ENCODE results near the gene COX11. TPM values are rescaled to one million over a fixed set of nuclear protein-coding genes. Genes with fewer than 3 reads are reported as not detected.

Gene COX11
- total and polyA plus RNA-seq, 10 donors: 20.4 to 47.0 (median 36.8) TPM

DNA sequence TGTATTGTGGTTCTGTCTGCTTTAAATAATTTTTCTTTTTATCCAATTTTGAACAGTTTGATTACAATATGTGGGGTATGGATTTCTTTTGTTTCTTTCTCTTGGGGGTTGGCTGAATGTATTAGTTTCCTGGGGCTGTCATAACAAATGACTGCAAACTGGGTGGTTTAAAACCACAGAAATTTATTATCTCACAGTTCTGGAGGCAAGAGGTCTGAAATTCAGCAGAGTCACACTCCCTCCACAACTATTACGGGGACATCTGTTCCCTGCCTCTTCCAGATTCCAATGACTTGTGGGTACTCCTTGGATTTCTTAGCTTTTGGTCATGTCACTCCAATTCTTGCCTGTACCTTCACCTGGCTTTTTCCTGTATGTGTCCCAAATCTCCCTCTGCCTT lies 23.7 kb downstream of the COX11 start:
- H3K4me1 ChIP-seq: no peaks in the 10 kb centered on the region
- intact Hi-C loops (cut with DNase I; ENCODE audit: low total_unique reads): no loop called here
- H3K9me3 ChIP-seq: no peaks in the 10 kb centered on the region
- no peak overlapping the region for H3K4me3 ChIP-seq
- TF ChIP-seq POLR2AphosphoS5 (IDR thresholded peaks at IDR 0.05) (no peak), POLR2A (IDR thresholded peaks at IDR 0.05) (no peak)
- TF ChIP-seq, protein P1, sequence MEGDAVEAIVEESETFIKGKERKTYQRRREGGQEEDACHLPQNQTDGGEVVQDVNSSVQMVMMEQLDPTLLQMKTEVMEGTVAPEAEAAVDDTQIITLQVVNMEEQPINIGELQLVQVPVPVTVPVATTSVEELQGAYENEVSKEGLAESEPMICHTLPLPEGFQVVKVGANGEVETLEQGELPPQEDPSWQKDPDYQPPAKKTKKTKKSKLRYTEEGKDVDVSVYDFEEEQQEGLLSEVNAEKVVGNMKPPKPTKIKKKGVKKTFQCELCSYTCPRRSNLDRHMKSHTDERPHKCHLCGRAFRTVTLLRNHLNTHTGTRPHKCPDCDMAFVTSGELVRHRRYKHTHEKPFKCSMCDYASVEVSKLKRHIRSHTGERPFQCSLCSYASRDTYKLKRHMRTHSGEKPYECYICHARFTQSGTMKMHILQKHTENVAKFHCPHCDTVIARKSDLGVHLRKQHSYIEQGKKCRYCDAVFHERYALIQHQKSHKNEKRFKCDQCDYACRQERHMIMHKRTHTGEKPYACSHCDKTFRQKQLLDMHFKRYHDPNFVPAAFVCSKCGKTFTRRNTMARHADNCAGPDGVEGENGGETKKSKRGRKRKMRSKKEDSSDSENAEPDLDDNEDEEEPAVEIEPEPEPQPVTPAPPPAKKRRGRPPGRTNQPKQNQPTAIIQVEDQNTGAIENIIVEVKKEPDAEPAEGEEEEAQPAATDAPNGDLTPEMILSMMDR (IDR thresholded peaks at IDR 0.05 in 8 of 11, conservative IDR thresholded peaks at IDR 0.05 in 3 of 11): no peak
- H3K27ac ChIP-seq: no peak overlapping the region
- DNase-seq: no peak
- 34 to 62% (median 53%) methylated on average over 1 of the region's 1 CpG for WGBS, 5 donors
- H3K27me3 ChIP-seq (replicated peaks in 1 of 7): no peaks in the 10 kb centered on the region
- H3K36me3 ChIP-seq: peaks cover 0 to 3% (median 0%) of the 10 kb centered on the region in 6 donors

DNA sequence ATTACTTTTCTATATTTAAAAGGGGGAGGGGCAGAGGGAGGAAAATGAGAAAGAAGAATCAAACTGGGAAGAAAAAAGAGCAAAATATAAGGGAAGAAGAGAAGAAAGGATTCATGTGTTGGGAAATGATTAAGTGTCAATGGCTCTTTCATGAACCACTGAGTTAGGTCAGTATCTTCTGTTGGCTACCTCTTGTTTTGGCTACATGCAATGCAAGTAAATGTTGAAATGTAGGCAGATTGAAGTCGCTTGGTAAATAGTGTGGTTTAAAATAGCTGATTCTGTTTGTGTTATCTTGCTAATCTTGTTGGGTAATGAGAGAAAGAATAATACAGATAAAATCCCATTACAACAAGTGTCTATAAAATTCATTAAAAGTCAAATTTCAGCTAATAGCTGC lies 27.2 kb downstream of the COX11 start:
- no peaks in the 10 kb centered on the region for H3K4me1 ChIP-seq
- H3K27me3 ChIP-seq (replicated peaks in 1 of 7): no peaks in the 10 kb centered on the region
- TF ChIP-seq POLR2AphosphoS5 (IDR thresholded peaks at IDR 0.05): no peak
- 80 to 95% (median 91%) methylated on average over 1 of the region's 1 CpG for WGBS, 5 donors
- peaks cover 0 to 4% (median 0%) of the 10 kb centered on the region in 6 donors for H3K36me3 ChIP-seq
- no peak overlapping the region for H3K27ac ChIP-seq
- no peak for DNase-seq
- no peaks in the 10 kb centered on the region for H3K9me3 ChIP-seq
- H3K4me3 ChIP-seq: no peak overlapping the region
- intact Hi-C loops (cut with DNase I; ENCODE audit: low total_unique reads): no loop called here

DNA sequence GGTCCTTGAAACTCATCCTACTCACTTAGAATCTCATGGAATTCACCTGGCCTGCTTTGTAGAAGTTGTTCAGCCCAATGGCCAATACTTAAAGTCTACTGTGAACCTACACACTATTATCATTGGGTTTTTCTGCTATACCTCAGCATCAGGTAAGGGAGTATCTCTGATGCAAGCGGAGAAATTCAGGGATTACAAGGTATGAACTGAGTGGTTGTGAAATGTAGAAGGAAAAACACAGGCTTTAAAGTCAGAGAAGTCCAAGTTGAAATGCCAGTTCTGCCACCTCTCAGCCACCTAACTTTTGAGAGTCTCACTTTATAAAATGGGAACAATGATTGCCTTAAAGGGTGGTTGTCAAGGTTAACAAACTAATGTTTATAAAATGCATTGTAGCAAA lies 31.0 kb downstream of the COX11 start:
- DNase-seq: no peak
- Histone ChIP-seq H3K27ac (no peak overlapping the region), H3K9me3 (no peaks in the 10 kb centered on the region), H3K4me1 (no peaks in the 10 kb centered on the region), H3K27me3 (replicated peaks in 1 of 7) (no peaks in the 10 kb centered on the region), H3K4me3 (no peak overlapping the region), H3K36me3 (peaks cover 0 to 4% (median 0%) of the 10 kb centered on the region in 6 donors)
- TF ChIP-seq POLR2A (IDR thresholded peaks at IDR 0.05): no peak
- no peak for TF ChIP-seq POLR2AphosphoS5 (IDR thresholded peaks at IDR 0.05)
- TF ChIP-seq, protein P1 (IDR thresholded peaks at IDR 0.05 in 8 of 11, conservative IDR thresholded peaks at IDR 0.05 in 3 of 11): no peak
- intact Hi-C loops (cut with DNase I; ENCODE audit: low total_unique reads): no loop called here
- WGBS, 5 donors: 93 to 97% (median 95%) methylated on average over 1 of the region's 1 CpG

DNA sequence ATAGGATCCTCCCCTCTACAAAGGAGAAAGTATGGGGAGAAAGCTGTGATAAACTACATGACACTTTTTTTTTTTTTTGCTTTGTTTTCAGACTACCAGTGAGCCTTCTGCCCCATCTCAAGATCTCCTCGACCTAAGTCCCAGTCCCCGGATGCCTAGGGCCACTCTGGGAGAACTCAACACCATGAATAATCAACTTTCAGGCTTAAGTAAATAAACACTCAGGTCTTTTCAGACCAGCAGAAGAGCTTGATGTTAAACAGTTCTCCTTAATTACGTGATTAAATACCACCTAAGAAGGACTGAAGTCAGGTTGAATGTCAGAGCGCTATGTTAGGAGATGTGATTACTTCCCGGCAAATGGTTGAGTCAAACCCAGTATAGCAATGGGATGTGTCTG lies 31.4 kb downstream of the COX11 start:
- TF ChIP-seq, protein P1 (IDR thresholded peaks at IDR 0.05 in 8 of 11, conservative IDR thresholded peaks at IDR 0.05 in 3 of 11): no peak
- TF ChIP-seq POLR2AphosphoS5 (IDR thresholded peaks at IDR 0.05) (no peak), POLR2A (IDR thresholded peaks at IDR 0.05) (no peak)
- Histone ChIP-seq H3K36me3 (peaks cover 0 to 4% (median 0%) of the 10 kb centered on the region in 6 donors), H3K27ac (no peak overlapping the region), H3K4me3 (no peak overlapping the region), H3K9me3 (no peaks in the 10 kb centered on the region), H3K27me3 (replicated peaks in 1 of 7) (no peaks in the 10 kb centered on the region), H3K4me1 (no peaks in the 10 kb centered on the region)
- DNase-seq: no peak
- intact Hi-C loops (cut with DNase I; ENCODE audit: low total_unique reads): no loop called here
- WGBS, 5 donors: 63 to 86% (median 81%) methylated on average over 5 of the region's 5 CpGs

DNA sequence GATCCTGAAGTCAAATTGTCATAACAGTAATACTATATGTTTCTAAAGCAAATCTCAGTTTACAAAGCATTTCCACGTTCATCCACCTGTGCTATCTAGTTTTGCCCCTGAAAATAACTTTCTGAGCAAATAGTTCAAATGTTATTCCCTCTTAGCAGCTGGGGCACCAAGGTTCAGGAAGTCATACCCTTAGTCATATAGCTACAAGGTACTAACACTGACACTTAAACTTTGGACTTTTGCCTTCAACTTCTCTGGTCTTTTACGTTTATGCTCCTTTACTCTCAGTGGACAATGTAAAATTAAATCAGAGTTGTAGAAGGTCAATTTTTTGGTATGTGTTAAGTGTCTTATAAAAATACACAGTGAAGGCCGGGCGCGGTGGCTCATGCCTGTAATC lies 33.0 kb downstream of the COX11 start:
- no peaks in the 10 kb centered on the region for H3K9me3 ChIP-seq
- H3K27me3 ChIP-seq (replicated peaks in 1 of 7): no peaks in the 10 kb centered on the region
- DNase-seq: no peak
- no peaks in the 10 kb centered on the region for H3K4me1 ChIP-seq
- H3K27ac ChIP-seq: no peak overlapping the region
- H3K36me3 ChIP-seq: peaks cover 0 to 4% (median 0%) of the 10 kb centered on the region in 6 donors
- intact Hi-C loops (cut with DNase I; ENCODE audit: low total_unique reads): no loop called here
- WGBS, 5 donors: 87 to 96% (median 88%) methylated on average over 5 of the region's 5 CpGs
- H3K4me3 ChIP-seq: no peak overlapping the region
- TF ChIP-seq POLR2A (IDR thresholded peaks at IDR 0.05) (no peak), POLR2AphosphoS5 (IDR thresholded peaks at IDR 0.05) (no peak)
- TF ChIP-seq, protein P1 (IDR thresholded peaks at IDR 0.05 in 8 of 11, conservative IDR thresholded peaks at IDR 0.05 in 3 of 11): no peak
